AG04450 (cell line): ENCODE measurements around the gene SLC9A2. TPM values are rescaled to one million over a fixed set of nuclear protein-coding genes. Genes with fewer than 3 reads are reported as not detected.

Experiments
- CTCF ChIA-PET: fragments of 300-600, 350-600 bp; formaldehyde crosslinking; extraction: SDS; loops from one replicate; lab custom pipeline; 2022; ENCODE audit warnings: antibody characterized with exemption, inconsistent platforms; lab: Charles Lee
- POLR2A ChIA-PET: fragments of 350-600 bp; formaldehyde crosslinking; extraction: SDS; loops from one replicate; lab custom pipeline; 2021; ENCODE audit warnings: antibody characterized with exemption, inconsistent platforms; lab: Yijun Ruan, JAX
- DNase-seq: peaks from one replicate; pipeline ENCODE4 v3.0.0-alpha.2; 2011; ENCODE audit warnings: low read depth, low spot score
- H3K27ac ChIP-seq: one replicate; pipeline ENCODE4 v1.5.1; 2012; ENCODE audit warnings: low read depth, low read length, control low read depth
- H3K27me3 ChIP-seq: one replicate; pipeline ENCODE4 v1.6.0; 2012; ENCODE audit warnings: low read length; ENCODE audit not compliant: control insufficient read depth, insufficient read depth
- H3K4me3 ChIP-seq: 2 replicates; pipeline ENCODE4 v1.5.1; 2011; ENCODE audit warnings: mild to moderate bottlenecking, low read depth, low read length, control low read depth
- H3K9me3 ChIP-seq: 2 replicates; pipeline ENCODE4 v1.5.1; 2012; ENCODE audit warnings: low read length; ENCODE audit not compliant: control insufficient read depth, insufficient read depth
- CTCF ChIP-seq: IDR thresholded peaks from 2 replicates; pipeline ENCODE4 v1.5.1; 2011; ENCODE audit warnings: low read depth, low read length, control low read depth, inconsistent platforms
- polyA plus RNA-seq: library from polyadenylated mRNA; depleted of rRNA; stranded (reverse); fragments of >200 nt; gene quantifications from 2 replicates; pipeline ENCODE4 v1.2.3, GENCODE V29; 2011

SLC9A2 gene
- polyA plus RNA-seq, 1 experiment = not detected

- Histone ChIP-seq H3K27ac (no peak overlapping the region), H3K27me3 (peaks cover 3% of the 10 kb centered on the region), H3K4me3 (no peak overlapping the region), H3K9me3 (no peaks in the 10 kb centered on the region)
- CTCF ChIA-PET = no interaction called here
- POLR2A ChIA-PET = no interaction called here
- TF ChIP-seq CTCF = no peak
- DNase-seq = no peak
Observed at GRCh38 chr2:102601730-102602129, 17.6 kb upstream of the SLC9A2 start.

GRCh38 chr2:102603904-102604303 is 15.4 kb upstream of the SLC9A2 start:
- DNase-seq = no peak
- POLR2A ChIA-PET = no interaction called here
- Histone ChIP-seq H3K27ac (no peak overlapping the region), H3K9me3 (no peaks in the 10 kb centered on the region), H3K4me3 (no peak overlapping the region), H3K27me3 (peaks cover 3% of the 10 kb centered on the region)
- TF ChIP-seq CTCF = no peak
- CTCF ChIA-PET = interaction anchor here (1.2 kb wide), 1 partner anchor 131 kb away, joined by 3 read pairs; the partner anchor contains the start of gene SLC9A4

- DNase-seq = no peak
- TF ChIP-seq CTCF = no peak
- peaks cover 3% of the 10 kb centered on the region for H3K27me3 ChIP-seq
- ChIA-PET POLR2A (no interaction called here), CTCF (interaction anchor here (0.6 to 1.2 kb wide), 3 partner anchors 12 to 1295 kb away, joined by 3 read pairs; partner anchors contain the start of gene SLC9A4)
- H3K27ac ChIP-seq = no peak overlapping the region
- no peaks in the 10 kb centered on the region for H3K9me3 ChIP-seq
- no peak overlapping the region for H3K4me3 ChIP-seq
Observed at GRCh38 chr2:102604769-102605168, 14.6 kb upstream of the SLC9A2 start.

GRCh38 chr2:102606353-102606752 is 13.0 kb upstream of the SLC9A2 start:
- POLR2A ChIA-PET = no interaction called here

More at GRCh38 chr2:102606353-102606752, 13.0 kb upstream of the SLC9A2 start:
- no peak overlapping the region for H3K27ac ChIP-seq
- CTCF ChIA-PET = interaction anchor here (1.6 kb wide), 1 partner anchor 9 kb away, joined by 9 read pairs; no protein-coding TSS in a partner anchor
- H3K9me3 ChIP-seq = no peaks in the 10 kb centered on the region
- TF ChIP-seq CTCF = no peak
- DNase-seq = no peak
- no peak overlapping the region for H3K4me3 ChIP-seq
- H3K27me3 ChIP-seq = peaks cover 3% of the 10 kb centered on the region
